ENCODE results near the gene PLCH1. TPM values are rescaled to one million over a fixed set of nuclear protein-coding genes. Genes with fewer than 3 reads are reported as not detected.

PLCH1 gene
- total RNA-seq, 1 experiment from 2014 or later = 8.9 TPM

GRCh38 chr3:155683344-155683720 is 61.5 kb downstream of the PLCH1 start:
- H3K27me3 Mint-ChIP-seq (ENCODE audit: low read depth) = no peaks in the 10 kb centered on the region
- H3K4me3 Mint-ChIP-seq = no peak overlapping the region
- DNase-seq (ENCODE audit: low spot score) (no peak), ATAC-seq (no peak)
- H3K36me3 Mint-ChIP-seq = no peaks in the 10 kb centered on the region
- CTCF ChIA-PET = interaction anchor here (1.5 kb wide), 1 partner anchor 13 kb away, joined by 3 read pairs; no protein-coding TSS in a partner anchor
- POLR2A ChIA-PET = no interaction called here
- H3K27ac Mint-ChIP-seq = no peak overlapping the region
- no peaks in the 10 kb centered on the region for H3K9me3 Mint-ChIP-seq
- TF ChIP-seq CDX4 (CRISPR knock-in tag; IDR thresholded peaks at IDR 0.05; ENCODE audit: borderline replicate concordance) = no peak
- TF ChIP-seq GRHL2 (CRISPR knock-in tag; IDR thresholded peaks at IDR 0.05; ENCODE audit: insufficient replicate concordance, severe bottlenecking) = no peak
- TF ChIP-seq RORB (CRISPR knock-in tag; IDR thresholded peaks at IDR 0.05) = no peak
- no peak for TF ChIP-seq SP1 (CRISPR knock-in tag; conservative IDR thresholded peaks at IDR 0.05)
- TF ChIP-seq, protein P1, sequence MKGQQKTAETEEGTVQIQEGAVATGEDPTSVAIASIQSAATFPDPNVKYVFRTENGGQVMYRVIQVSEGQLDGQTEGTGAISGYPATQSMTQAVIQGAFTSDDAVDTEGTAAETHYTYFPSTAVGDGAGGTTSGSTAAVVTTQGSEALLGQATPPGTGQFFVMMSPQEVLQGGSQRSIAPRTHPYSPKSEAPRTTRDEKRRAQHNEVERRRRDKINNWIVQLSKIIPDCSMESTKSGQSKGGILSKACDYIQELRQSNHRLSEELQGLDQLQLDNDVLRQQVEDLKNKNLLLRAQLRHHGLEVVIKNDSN (CRISPR knock-in tag; IDR thresholded peaks at IDR 0.05) = no peak
- TF ChIP-seq ZNF317 (CRISPR knock-in tag; IDR thresholded peaks at IDR 0.05; ENCODE audit: borderline replicate concordance, low read depth) = no peak
- no peak for TF ChIP-seq CBFB (CRISPR knock-in tag; IDR thresholded peaks at IDR 0.05; ENCODE audit: low read depth)
- TF ChIP-seq SMAD3 (CRISPR knock-in tag; IDR thresholded peaks at IDR 0.05; ENCODE audit: borderline replicate concordance) = no peak
- TF ChIP-seq SMAD4 (CRISPR knock-in tag; IDR thresholded peaks at IDR 0.05) = no peak
- no peak for TF ChIP-seq ZNF416 (CRISPR knock-in tag; IDR thresholded peaks at IDR 0.05)
- TF ChIP-seq NFYB (CRISPR knock-in tag; conservative IDR thresholded peaks at IDR 0.05; ENCODE audit: low read depth) = no peak
- TF ChIP-seq ATF1 (CRISPR knock-in tag; IDR thresholded peaks at IDR 0.05) = no peak
- TF ChIP-seq, protein P2, sequence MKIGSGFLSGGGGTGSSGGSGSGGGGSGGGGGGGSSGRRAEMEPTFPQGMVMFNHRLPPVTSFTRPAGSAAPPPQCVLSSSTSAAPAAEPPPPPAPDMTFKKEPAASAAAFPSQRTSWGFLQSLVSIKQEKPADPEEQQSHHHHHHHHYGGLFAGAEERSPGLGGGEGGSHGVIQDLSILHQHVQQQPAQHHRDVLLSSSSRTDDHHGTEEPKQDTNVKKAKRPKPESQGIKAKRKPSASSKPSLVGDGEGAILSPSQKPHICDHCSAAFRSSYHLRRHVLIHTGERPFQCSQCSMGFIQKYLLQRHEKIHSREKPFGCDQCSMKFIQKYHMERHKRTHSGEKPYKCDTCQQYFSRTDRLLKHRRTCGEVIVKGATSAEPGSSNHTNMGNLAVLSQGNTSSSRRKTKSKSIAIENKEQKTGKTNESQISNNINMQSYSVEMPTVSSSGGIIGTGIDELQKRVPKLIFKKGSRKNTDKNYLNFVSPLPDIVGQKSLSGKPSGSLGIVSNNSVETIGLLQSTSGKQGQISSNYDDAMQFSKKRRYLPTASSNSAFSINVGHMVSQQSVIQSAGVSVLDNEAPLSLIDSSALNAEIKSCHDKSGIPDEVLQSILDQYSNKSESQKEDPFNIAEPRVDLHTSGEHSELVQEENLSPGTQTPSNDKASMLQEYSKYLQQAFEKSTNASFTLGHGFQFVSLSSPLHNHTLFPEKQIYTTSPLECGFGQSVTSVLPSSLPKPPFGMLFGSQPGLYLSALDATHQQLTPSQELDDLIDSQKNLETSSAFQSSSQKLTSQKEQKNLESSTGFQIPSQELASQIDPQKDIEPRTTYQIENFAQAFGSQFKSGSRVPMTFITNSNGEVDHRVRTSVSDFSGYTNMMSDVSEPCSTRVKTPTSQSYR (CRISPR knock-in tag; IDR thresholded peaks at IDR 0.05) = no peak
- TF ChIP-seq, protein P3, sequence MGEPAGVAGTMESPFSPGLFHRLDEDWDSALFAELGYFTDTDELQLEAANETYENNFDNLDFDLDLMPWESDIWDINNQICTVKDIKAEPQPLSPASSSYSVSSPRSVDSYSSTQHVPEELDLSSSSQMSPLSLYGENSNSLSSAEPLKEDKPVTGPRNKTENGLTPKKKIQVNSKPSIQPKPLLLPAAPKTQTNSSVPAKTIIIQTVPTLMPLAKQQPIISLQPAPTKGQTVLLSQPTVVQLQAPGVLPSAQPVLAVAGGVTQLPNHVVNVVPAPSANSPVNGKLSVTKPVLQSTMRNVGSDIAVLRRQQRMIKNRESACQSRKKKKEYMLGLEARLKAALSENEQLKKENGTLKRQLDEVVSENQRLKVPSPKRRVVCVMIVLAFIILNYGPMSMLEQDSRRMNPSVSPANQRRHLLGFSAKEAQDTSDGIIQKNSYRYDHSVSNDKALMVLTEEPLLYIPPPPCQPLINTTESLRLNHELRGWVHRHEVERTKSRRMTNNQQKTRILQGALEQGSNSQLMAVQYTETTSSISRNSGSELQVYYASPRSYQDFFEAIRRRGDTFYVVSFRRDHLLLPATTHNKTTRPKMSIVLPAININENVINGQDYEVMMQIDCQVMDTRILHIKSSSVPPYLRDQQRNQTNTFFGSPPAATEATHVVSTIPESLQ (CRISPR knock-in tag; IDR thresholded peaks at IDR 0.05) = no peak
- no peak for TF ChIP-seq ARID4B (CRISPR knock-in tag; IDR thresholded peaks at IDR 0.05; ENCODE audit: borderline replicate concordance)
- no peak for TF ChIP-seq ATF3 (CRISPR knock-in tag; conservative IDR thresholded peaks at IDR 0.05)
- TF ChIP-seq, protein P4, sequence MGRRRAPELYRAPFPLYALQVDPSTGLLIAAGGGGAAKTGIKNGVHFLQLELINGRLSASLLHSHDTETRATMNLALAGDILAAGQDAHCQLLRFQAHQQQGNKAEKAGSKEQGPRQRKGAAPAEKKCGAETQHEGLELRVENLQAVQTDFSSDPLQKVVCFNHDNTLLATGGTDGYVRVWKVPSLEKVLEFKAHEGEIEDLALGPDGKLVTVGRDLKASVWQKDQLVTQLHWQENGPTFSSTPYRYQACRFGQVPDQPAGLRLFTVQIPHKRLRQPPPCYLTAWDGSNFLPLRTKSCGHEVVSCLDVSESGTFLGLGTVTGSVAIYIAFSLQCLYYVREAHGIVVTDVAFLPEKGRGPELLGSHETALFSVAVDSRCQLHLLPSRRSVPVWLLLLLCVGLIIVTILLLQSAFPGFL (CRISPR knock-in tag; IDR thresholded peaks at IDR 0.05; ENCODE audit: borderline replicate concordance) = no peak
- TF ChIP-seq TCF7 (CRISPR knock-in tag; IDR thresholded peaks at IDR 0.05; ENCODE audit: low read depth) = no peak
- no peak for TF ChIP-seq ZNF671 (CRISPR knock-in tag; IDR thresholded peaks at IDR 0.05)
- peaks cover 18% of the 10 kb centered on the region for H3K4me1 Mint-ChIP-seq
